SK-N-SH (cell line): ENCODE data around the gene TWSG1. TPM values are rescaled to one million over a fixed set of nuclear protein-coding genes. Genes with fewer than 3 reads are reported as not detected.

ENCODE experiments used
- CTCF ChIA-PET: fragments of 300-600, 350-600 bp; formaldehyde crosslinking; extraction: SDS; loops from one replicate; lab custom pipeline; 2021; lab: Yijun Ruan, JAX
- POLR2A ChIA-PET: fragments of 350-600 bp; sonication (Branson Sonifier 250); formaldehyde crosslinking; extraction: SDS; loops from one replicate; lab custom pipeline; 2020; ENCODE audit warnings: antibody characterized with exemption, inconsistent platforms; lab: Yijun Ruan, JAX
- DNase-seq: peaks from one replicate; pipeline ENCODE4 v3.0.0; 2012
- H2AFZ ChIP-seq: fragments of 200-600 bp; sonication (generic); 2 replicates; pipeline ENCODE4 v1.8.1; 2016; ENCODE audit warnings: antibody characterized with exemption, mild to moderate bottlenecking, low read depth
- H3F3A ChIP-seq: fragments of 200-600 bp; sonication (generic); replicated peaks from 2 replicates; pipeline ENCODE3; 2016; ENCODE audit warnings: antibody characterized with exemption, mild to moderate bottlenecking; ENCODE audit not compliant: insufficient read depth
- H3K27ac ChIP-seq, 2 experiments: fragments of 200-500 bp in 1 of 2; fragments of 200-600 bp in 1 of 2; sonication (Bioruptor generic) in 1 of 2; sonication (generic), shearing (Covaris generic) in 1 of 2; 2 replicates each; pipeline versions ENCODE4 v1.5.1 to v1.6.1; 2014 to 2016; ENCODE audit warnings: low read depth in 2 of 2, inconsistent platforms in 1 of 2, low read length in 1 of 2, mild to moderate bottlenecking in 1 of 2, mixed read lengths in 1 of 2
- H3K27me3 ChIP-seq: fragments of 200-600 bp; sonication (generic), shearing (Covaris generic); 2 replicates; pipeline ENCODE4 v1.6.1; 2016; ENCODE audit warnings: mixed run types; ENCODE audit not compliant: insufficient read depth
- H3K36me3 ChIP-seq, 2 experiments: fragments of 200-500 bp in 1 of 2; fragments of 200-600 bp in 1 of 2; sonication (Bioruptor generic) in 1 of 2; sonication (generic) in 1 of 2; replicated peaks in 1 of 2; 2 replicates each; pipeline versions ENCODE3 to v1.5.1; 2014 to 2016; ENCODE audit warnings: low read length in 1 of 2, mild to moderate bottlenecking in 1 of 2; ENCODE audit not compliant: insufficient read depth in 2 of 2, control insufficient read depth in 1 of 2
- H3K4me1 ChIP-seq, 2 experiments: fragments of 200-500 bp in 1 of 2; fragments of 200-600 bp in 1 of 2; sonication (Bioruptor generic) in 1 of 2; sonication (generic), shearing (Covaris generic) in 1 of 2; 2 replicates each; pipeline versions ENCODE4 v1.5.1 to v1.6.1; 2014 to 2016; ENCODE audit warnings: low read depth in 1 of 2, low read length in 1 of 2, mixed run types in 1 of 2; ENCODE audit not compliant: insufficient read depth in 2 of 2, control insufficient read depth in 1 of 2
- H3K4me2 ChIP-seq: fragments of 200-600 bp; sonication (generic), shearing (Covaris generic); 2 replicates; pipeline ENCODE4 v1.6.1; 2017; ENCODE audit warnings: mixed run types
- H3K4me3 ChIP-seq, 2 experiments: fragments of 200-500 bp in 1 of 2; fragments of 200-600 bp in 1 of 2; sonication (Bioruptor generic) in 1 of 2; sonication (generic), shearing (Covaris generic) in 1 of 2; 2 replicates each; pipeline versions ENCODE4 v1.5.1 to v1.8.1; 2014 to 2016; ENCODE audit warnings: low read depth in 2 of 2, inconsistent platforms in 1 of 2, low read length in 1 of 2, mild to moderate bottlenecking in 1 of 2, mixed read lengths in 1 of 2, moderate library complexity in 1 of 2
- H3K79me2 ChIP-seq: fragments of 200-600 bp; sonication (generic); 2 replicates; pipeline ENCODE4 v1.8.1; 2017; ENCODE audit warnings: mild to moderate bottlenecking; ENCODE audit not compliant: insufficient read depth
- H3K9ac ChIP-seq: fragments of 200-600 bp; sonication (generic); 2 replicates; pipeline ENCODE4 v1.6.1; 2017; ENCODE audit warnings: mixed run types
- H3K9me2 ChIP-seq: fragments of 200-600 bp; sonication (generic); 2 replicates; pipeline ENCODE4 v1.6.1; 2017; ENCODE audit warnings: mixed run types
- H3K9me3 ChIP-seq: fragments of 200-600 bp; sonication (generic); 2 replicates; pipeline ENCODE4 v1.6.1; 2017; ENCODE audit warnings: mixed run types, mild to moderate bottlenecking, moderate library complexity
- H4K20me1 ChIP-seq: fragments of 200-600 bp; sonication (generic); 2 replicates; pipeline ENCODE4 v1.6.1; 2017; ENCODE audit warnings: mild to moderate bottlenecking, mixed run types; ENCODE audit not compliant: insufficient read depth
- CTCF ChIP-seq: fragments of 200-600 bp; sonication (generic); IDR thresholded peaks from 2 replicates; pipeline ENCODE4 v1.6.1; 2017; ENCODE audit warnings: antibody characterized with exemption, mild to moderate bottlenecking, moderate library complexity
- ELF1 ChIP-seq: IDR thresholded peaks from 2 replicates; pipeline ENCODE4 v1.4.0; 2012
- FOSL2 ChIP-seq: IDR thresholded peaks from 2 replicates; pipeline ENCODE4 v1.4.0; 2012; ENCODE audit warnings: low read depth, mild to moderate bottlenecking, moderate library complexity, borderline replicate concordance
- MEF2A ChIP-seq: IDR thresholded peaks from 2 replicates; pipeline ENCODE4 v1.4.0; 2012; ENCODE audit warnings: low read depth, borderline replicate concordance
- NRF1 ChIP-seq: IDR thresholded peaks from 2 replicates; pipeline ENCODE4 v1.6.1; 2012; ENCODE audit warnings: low read depth, mild to moderate bottlenecking, low read length
- PBX3 ChIP-seq: IDR thresholded peaks from 2 replicates; pipeline ENCODE4; 2012
- POLR2AphosphoS5 ChIP-seq: IDR thresholded peaks from 2 replicates; pipeline ENCODE4 v1.6.1; 2012; ENCODE audit warnings: low read depth, low read length
- RCOR1 ChIP-seq: fragments of 150-350 bp; IDR thresholded peaks from 2 replicates; pipeline ENCODE4 v1.6.1; 2017; ENCODE audit warnings: antibody characterized with exemption, low read length
- TAF1 ChIP-seq: IDR thresholded peaks from 2 replicates; pipeline ENCODE4 v1.6.1; 2012; ENCODE audit warnings: low read depth, mild to moderate bottlenecking, low read length, moderate library complexity, borderline replicate concordance
- TCF12 ChIP-seq: IDR thresholded peaks from 2 replicates; pipeline ENCODE4 v1.4.0; 2012
- USF1 ChIP-seq: IDR thresholded peaks from 2 replicates; pipeline ENCODE4 v1.4.0; 2012; ENCODE audit warnings: low read depth, borderline replicate concordance
- polyA plus RNA-seq, 3 experiments: library from polyadenylated mRNA; depleted of rRNA; stranded (reverse); fragments of >200 nt; gene quantifications; 2 replicates each; pipeline ENCODE4 v1.2.3, GENCODE V29; 2012
- TF ChIP-seq, protein P1 (sequence below): IDR thresholded peaks from 2 replicates; pipeline ENCODE4 v1.4.0; 2012; ENCODE audit warnings: low read depth
- TF ChIP-seq, protein P2 (sequence below): fragments of 150-350 bp; IDR thresholded peaks from 2 replicates; pipeline ENCODE4 v1.6.1; 2017; ENCODE audit warnings: antibody characterized with exemption, low read length, low read depth, borderline replicate concordance
- TF ChIP-seq, protein P3 (sequence below): fragments of 150-350 bp; IDR thresholded peaks from 2 replicates; pipeline ENCODE4 v1.6.1; 2016; ENCODE audit warnings: mild to moderate bottlenecking, low read depth, low read length
- TF ChIP-seq, protein P4 (sequence below): IDR thresholded peaks from 2 replicates; pipeline ENCODE4 v1.6.1; 2012; ENCODE audit warnings: mild to moderate bottlenecking, low read depth, low read length, moderate library complexity

Gene TWSG1
- polyA plus RNA-seq, 1 of the 3 experiments (the other 2 are of a cell fraction): 44.0 TPM

- ChIA-PET CTCF (no interaction called here), POLR2A (no interaction called here)
Measured at GRCh38 chr18:9289698-9290097, 44.9 kb upstream of the TWSG1 start.

GRCh38 chr18:9290156-9290555 is 44.4 kb upstream of the TWSG1 start:
- Histone ChIP-seq H3K4me2 (no peak overlapping the region), H3K27me3 (no peaks in the 10 kb centered on the region), H3F3A (peaks cover 3% of the 10 kb centered on the region), H4K20me1 (no peaks in the 10 kb centered on the region), H2AFZ (no peak overlapping the region), H3K9me3 (no peaks in the 10 kb centered on the region), H3K4me3 (no peak overlapping the region), H3K36me3 (no peaks in the 10 kb centered on the region), H3K27ac (no peak overlapping the region), H3K9me2 (no peaks in the 10 kb centered on the region), H3K4me1 (no peaks in the 10 kb centered on the region), H3K79me2 (no peaks in the 10 kb centered on the region), H3K9ac (no peak overlapping the region)
- ChIA-PET CTCF (no interaction called here), POLR2A (no interaction called here)
- TF ChIP-seq, protein P1, sequence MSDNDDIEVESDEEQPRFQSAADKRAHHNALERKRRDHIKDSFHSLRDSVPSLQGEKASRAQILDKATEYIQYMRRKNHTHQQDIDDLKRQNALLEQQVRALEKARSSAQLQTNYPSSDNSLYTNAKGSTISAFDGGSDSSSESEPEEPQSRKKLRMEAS: no peak
- TF ChIP-seq RCOR1 (no peak), TCF12 (no peak), MEF2A (no peak), ELF1 (no peak), USF1 (no peak), PBX3 (no peak), NRF1 (no peak), TAF1 (no peak), FOSL2 (no peak), POLR2AphosphoS5 (no peak), CTCF (no peak)
- TF ChIP-seq, protein P2, sequence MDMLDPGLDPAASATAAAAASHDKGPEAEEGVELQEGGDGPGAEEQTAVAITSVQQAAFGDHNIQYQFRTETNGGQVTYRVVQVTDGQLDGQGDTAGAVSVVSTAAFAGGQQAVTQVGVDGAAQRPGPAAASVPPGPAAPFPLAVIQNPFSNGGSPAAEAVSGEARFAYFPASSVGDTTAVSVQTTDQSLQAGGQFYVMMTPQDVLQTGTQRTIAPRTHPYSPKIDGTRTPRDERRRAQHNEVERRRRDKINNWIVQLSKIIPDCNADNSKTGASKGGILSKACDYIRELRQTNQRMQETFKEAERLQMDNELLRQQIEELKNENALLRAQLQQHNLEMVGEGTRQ: no peak
- TF ChIP-seq, protein P3, sequence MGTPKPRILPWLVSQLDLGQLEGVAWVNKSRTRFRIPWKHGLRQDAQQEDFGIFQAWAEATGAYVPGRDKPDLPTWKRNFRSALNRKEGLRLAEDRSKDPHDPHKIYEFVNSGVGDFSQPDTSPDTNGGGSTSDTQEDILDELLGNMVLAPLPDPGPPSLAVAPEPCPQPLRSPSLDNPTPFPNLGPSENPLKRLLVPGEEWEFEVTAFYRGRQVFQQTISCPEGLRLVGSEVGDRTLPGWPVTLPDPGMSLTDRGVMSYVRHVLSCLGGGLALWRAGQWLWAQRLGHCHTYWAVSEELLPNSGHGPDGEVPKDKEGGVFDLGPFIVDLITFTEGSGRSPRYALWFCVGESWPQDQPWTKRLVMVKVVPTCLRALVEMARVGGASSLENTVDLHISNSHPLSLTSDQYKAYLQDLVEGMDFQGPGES: no peak
- TF ChIP-seq, protein P4, sequence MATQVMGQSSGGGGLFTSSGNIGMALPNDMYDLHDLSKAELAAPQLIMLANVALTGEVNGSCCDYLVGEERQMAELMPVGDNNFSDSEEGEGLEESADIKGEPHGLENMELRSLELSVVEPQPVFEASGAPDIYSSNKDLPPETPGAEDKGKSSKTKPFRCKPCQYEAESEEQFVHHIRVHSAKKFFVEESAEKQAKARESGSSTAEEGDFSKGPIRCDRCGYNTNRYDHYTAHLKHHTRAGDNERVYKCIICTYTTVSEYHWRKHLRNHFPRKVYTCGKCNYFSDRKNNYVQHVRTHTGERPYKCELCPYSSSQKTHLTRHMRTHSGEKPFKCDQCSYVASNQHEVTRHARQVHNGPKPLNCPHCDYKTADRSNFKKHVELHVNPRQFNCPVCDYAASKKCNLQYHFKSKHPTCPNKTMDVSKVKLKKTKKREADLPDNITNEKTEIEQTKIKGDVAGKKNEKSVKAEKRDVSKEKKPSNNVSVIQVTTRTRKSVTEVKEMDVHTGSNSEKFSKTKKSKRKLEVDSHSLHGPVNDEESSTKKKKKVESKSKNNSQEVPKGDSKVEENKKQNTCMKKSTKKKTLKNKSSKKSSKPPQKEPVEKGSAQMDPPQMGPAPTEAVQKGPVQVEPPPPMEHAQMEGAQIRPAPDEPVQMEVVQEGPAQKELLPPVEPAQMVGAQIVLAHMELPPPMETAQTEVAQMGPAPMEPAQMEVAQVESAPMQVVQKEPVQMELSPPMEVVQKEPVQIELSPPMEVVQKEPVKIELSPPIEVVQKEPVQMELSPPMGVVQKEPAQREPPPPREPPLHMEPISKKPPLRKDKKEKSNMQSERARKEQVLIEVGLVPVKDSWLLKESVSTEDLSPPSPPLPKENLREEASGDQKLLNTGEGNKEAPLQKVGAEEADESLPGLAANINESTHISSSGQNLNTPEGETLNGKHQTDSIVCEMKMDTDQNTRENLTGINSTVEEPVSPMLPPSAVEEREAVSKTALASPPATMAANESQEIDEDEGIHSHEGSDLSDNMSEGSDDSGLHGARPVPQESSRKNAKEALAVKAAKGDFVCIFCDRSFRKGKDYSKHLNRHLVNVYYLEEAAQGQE: no peak
- no peak for DNase-seq

More at GRCh38 chr18:9289698-9290097, 44.9 kb upstream of the TWSG1 start:
- no peak overlapping the region for H3K4me2 ChIP-seq
- H3K79me2 ChIP-seq: no peaks in the 10 kb centered on the region
- H3F3A ChIP-seq: peaks cover 3% of the 10 kb centered on the region
- H3K27ac ChIP-seq: no peak overlapping the region
- no peak overlapping the region for H3K9ac ChIP-seq
- H2AFZ ChIP-seq: no peak overlapping the region
- TF ChIP-seq, protein P1: no peak
- no peak overlapping the region for H3K4me3 ChIP-seq
- no peaks in the 10 kb centered on the region for H3K27me3 ChIP-seq
- H3K4me1 ChIP-seq: no peaks in the 10 kb centered on the region
- no peaks in the 10 kb centered on the region for H4K20me1 ChIP-seq
- no peaks in the 10 kb centered on the region for H3K9me2 ChIP-seq
- DNase-seq: no peak
- peaks cover 0 to 1% of the 10 kb centered on the region in 2 experiments for H3K36me3 ChIP-seq
- H3K9me3 ChIP-seq: no peaks in the 10 kb centered on the region
